NCI-H1436 treated with DMSO at 0.1 percent for 48 hours (cell line): ENCODE measurements around the gene JAKMIP1.

Experiments
- DNase-seq: peaks from one replicate; lab custom pipeline; 2025; lab: John Stamatoyannopoulos, UW

JAKMIP1 gene

DNA sequence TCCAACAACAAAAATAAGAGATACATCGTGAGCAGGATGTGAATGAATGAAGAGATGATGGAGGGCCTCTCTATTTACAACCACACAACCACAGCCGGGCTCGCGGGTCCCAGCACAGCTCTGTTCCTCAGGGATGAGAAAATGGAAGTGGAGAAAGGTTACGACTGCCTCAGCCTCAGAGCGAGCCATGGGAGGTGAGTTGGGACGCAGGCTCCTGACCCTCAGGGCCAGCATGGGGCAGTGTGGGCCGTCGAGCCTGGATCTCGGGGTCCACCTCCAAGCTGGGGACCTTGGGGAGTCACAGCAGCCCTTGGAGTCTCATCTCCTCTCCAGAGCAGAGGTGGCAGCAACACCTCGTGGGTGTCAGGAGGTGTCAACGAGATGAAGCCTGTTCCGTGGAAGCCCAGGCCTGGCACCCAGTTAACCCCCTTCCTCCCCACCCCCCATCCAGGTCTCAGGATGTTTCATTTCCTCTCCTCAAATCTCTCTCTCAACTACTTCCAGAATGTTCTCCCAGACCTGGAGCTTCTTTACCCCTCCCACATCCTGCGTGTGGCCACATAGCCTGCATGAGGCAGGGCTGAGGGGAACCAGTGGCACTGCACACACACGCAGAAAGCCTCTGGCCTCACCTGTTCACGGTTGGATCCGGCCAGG, 208.1 kb downstream of the JAKMIP1 start:
- DNase-seq, result no peak

DNA sequence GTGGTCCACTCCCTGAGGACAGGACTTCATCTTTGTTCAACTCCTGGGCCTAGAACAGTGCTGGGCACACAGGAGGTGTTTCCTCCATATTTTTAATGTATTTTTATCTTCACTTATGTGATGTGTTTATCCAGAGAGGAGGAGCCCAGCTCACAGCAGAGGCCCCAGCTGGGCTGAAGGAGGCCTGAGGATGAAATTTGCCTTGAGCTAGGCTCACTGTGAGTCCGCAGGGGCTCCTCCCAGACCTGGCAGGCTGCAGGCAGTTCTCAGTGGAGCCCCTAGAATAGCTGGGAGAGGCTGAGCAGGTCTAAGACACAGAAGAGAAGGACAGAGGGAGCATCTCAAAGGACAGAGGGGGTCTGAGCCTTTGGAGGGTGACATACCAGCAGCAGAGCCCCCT, 208.9 kb downstream of the JAKMIP1 start:
- no peak for DNase-seq

DNA sequence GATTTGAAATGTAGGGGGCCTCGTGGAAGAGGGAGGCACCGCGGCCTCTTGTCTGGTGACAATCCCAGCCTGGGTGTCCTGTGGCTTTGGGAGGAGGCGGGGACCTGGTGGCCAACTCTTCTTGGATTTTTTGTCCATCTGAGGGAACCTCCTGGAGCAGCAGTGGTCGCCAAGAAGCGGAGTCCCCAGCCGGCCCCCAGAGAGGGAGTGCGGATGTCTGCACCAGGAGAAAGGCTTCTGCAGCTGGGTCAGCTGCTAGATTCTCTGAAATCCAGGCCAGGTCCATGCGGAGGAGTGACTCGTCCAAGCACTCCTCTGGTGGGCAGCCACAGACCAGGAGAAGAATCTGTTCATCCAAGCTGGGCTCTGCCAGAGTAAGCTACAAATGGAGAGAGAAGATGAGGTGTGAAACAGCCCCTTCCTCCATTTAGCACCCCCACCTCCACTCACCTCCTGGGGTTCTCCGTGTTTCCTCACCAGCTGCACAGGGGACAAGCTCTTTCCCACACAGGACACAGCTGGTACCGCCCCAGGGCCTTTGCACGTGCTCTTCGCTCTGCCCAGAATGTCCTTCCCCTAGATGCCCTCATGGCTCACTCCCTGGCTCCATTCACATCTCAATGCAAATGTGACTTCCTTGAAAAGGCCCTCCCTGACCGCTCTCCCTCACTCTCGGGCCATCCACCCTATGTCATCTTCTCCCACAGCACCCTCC, 209.7 kb downstream of the JAKMIP1 start:
- DNase-seq, result no peak

DNA sequence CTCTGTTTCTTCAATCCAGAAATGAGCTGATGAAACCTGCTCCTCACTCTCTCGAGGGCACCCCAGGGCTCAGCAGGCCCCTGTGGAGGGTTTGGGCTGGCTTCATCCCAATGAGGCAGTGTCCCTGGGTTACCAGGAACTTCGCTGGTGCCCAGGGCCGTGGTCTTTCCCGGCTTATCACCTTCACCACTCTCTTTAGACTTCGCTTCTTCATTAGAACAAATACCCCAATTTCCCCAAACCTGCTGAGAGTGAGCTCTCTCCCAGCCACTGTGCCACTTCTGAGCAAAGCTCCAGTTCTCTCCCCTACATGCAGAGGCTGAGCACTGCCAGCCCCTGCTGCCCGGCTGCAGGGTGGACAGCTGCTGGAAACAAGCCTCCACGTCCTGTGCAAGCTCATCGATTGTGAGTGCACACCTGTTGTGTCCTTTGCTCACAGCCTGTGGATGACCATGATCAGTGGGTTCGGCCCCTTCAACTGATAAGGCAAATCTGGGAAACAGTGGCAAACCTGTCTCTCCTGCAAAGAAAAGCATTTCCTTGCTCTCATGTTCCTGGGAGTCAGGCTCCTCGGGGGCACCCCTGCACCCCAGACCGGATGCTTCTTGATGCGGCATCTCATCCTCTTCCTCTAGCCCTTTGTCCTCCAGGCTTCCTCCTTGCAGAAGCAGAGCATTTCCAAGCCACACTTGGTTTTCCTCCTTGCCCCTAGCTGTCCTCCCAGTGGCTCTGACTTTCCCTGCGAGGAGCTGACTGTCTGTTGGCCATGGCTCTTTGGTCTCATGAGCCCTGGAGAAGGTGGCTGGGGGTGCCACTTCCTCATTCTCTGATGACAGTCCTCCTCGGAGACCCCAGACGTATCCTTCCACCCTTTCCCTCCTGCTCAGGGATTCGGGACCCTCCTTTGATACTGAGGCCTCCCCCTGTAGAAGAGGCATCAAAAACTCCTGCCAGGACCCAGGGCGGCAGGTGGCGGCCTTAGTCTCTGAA, 210.8 kb downstream of the JAKMIP1 start:
- DNase-seq, result no peak

DNA sequence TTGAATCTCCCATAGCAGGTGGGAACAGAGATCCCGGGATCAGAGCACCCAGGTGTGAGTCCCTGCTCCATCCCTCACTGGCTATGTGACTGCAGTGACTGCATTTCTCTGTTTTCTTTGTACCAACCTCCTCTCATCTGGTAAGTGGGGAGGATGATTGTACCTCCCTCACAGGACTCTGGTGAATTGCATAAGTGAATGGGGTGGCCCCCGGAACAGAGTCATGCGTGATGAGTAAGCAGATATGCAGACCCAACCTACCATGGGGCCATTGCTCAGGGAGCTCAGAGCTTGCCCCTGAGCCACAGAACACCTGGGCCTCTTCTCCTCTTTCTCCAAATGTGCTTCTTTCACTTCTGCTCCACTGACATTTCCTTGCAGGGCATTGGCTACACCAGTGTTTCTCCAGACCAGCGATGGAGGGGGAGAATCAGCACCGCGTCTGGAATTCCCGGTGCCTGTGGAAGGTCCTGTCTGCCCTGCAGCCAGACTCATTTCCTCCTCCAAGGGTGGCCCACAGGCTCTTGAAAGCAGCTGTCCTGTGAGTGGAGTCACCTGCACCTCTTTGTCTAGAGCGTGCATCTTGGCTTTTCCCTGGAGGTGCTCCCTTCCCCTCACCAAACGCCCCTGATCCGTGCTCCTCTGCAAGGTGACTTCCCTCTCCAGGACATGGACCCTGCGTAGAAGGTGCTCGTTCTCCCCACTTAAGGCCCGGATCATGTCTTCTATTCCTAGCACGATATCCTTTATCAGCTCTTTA, 212.1 kb downstream of the JAKMIP1 start:
- no peak for DNase-seq

DNA sequence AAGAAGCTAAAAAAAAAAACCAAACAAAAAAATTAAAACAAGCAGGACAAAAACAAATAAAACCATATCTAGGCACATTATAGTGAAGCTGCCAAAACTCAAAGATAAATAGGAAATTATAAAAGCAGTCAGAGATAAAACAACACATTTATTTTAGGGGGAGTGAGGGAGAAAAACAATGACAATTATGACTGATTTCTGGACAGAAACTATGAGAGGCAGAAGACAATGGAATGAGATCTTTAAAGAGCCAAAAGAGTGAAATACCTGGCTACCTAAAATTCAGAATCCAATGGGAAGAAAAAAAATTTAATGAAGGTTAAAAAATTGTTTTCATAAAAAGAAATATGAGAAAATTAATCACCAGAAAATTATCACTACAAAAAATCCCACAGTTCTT, 215.5 kb downstream of the JAKMIP1 start:
- DNase-seq, result no peak

DNA sequence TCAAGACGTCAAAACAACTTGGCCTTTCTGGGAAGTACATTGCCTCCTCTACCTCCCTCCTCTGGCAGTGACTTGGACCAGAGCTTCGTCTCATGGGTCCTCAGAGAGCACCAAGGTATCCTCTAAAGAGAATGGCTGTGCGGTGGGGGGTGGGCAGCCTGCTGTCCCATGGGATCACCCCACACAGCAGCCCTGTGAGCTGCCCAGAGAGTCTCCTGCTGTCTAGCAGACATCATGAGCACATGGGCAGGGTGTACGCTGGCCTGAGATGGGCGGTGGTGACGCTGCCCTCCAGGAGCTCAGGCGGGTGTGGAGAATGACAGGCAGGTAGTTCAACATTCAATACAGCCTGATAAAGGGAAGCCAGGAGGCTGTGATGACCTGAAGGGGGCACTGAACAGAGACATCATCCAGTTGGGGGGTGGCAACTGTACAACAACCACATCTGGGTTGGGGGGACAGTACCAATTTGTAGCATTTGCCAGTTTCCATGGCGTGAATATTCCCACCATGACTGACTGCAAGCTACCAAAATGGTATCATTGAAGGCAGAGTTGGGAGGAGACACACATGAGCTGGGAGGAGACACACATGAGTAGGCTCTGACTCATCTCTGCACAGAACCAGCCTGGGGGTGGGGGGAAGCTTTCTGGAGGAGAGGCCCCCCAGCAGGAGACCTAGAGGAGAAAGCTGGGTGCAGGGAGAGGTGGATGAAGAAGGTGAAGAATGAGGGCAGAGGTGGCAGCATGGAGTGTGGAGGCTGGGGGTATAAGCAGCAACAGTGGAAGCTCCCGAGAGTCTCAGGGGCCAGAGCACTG, 218.0 kb downstream of the JAKMIP1 start:
- no peak for DNase-seq

DNA sequence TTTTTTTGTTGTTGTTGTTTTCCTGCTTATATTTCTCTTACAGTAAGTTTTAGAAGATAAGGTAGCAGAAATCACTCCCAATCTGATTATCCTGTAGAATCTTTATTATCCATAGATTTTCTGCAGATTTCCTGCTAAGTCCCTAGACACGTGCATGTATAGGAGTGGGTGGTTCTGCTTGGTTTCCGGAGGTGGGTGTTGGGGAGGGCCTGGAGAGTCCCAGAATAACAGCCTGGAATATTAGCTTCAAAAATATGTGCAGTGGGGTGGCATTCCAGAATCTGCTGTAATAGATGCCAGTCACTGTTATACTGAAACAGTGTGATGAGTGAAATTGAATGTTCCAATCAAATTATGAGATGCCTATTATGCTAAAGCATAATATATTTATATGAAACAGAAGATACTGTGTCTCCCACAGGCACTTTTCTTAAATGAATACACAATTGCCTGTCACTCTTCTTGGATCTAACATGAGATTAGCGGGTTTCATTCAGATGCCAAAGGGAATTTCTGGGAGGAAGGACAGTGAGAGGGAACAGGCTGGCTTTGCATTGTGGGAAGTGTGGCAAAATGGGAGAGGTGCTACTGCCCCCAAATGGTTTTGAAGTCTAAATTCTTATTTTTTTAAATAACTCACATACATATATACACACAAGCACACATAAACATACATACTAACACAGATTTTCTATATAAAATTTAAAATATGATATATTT, 219.8 kb downstream of the JAKMIP1 start:
- no peak for DNase-seq

DNA sequence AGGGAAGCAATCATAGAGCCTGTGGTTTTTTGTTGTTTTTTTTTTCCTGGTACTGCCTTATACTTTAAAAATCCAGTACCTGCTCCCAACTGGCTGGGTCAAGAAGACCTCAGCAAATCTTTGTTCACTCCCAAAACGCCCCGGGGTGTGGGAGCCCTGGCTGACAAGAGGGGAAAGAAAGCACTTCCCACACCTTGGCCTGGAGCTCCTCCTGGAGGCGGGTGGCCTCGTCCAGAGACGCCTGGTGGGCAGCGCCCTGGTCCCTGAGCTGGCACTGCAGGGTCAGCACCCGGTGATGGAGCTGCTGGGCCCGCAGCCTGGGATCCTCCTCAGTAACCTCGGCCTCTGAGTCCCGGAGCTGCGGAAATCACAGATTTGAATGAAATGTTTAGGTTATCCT, 220.4 kb downstream of the JAKMIP1 start:
- DNase-seq, result no peak

DNA sequence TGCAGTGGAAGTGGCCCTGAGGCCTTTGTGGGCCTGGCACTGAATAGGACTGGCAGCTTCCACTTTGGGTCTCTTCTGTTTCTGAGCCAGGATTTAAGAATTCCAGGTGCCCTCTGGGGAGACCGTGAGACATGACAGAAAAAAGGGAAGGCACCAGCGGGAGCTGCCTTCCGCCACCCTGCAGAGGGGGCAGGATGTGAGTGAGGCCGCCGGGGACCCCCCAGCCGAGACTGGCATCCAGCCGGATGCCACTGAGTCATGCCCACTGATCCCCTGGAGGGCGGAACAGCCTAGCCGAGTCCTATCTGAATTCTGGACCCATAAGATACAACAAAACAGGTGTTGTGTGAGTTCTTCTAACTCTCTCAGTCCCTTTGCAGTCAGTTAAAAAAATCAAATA, 223.4 kb downstream of the JAKMIP1 start:
- DNase-seq, result no peak

DNA sequence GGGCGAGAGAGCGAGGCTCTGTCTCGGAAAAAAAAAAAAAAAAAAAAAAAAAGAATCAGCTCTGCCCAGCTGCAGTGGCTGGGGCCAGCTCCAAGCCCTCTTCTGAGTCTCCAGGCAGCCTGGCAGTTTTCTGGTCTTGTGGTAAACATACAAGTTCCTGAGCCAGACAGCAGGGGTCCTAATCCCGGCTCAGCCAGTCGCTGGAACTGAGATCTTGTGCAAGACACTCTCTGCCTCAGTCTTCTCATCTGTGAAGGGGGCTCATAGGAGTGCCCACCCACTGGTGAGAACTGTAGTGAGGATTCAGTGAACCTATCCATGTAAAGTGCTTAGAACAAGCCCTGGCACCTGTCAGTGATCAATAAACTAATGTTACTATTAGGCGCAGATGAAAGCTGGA, 223.9 kb downstream of the JAKMIP1 start:
- DNase-seq, result no peak
